Measurements from ENCODE around the gene VSTM2L. TPM values are rescaled to one million over a fixed set of nuclear protein-coding genes. Genes with fewer than 3 reads are reported as not detected.

Gene VSTM2L
- total and polyA plus RNA-seq, 9 of the 15 experiments (the other 6 are each of a cell fraction or from before 2014, with no cell fraction given): not detected

DNA sequence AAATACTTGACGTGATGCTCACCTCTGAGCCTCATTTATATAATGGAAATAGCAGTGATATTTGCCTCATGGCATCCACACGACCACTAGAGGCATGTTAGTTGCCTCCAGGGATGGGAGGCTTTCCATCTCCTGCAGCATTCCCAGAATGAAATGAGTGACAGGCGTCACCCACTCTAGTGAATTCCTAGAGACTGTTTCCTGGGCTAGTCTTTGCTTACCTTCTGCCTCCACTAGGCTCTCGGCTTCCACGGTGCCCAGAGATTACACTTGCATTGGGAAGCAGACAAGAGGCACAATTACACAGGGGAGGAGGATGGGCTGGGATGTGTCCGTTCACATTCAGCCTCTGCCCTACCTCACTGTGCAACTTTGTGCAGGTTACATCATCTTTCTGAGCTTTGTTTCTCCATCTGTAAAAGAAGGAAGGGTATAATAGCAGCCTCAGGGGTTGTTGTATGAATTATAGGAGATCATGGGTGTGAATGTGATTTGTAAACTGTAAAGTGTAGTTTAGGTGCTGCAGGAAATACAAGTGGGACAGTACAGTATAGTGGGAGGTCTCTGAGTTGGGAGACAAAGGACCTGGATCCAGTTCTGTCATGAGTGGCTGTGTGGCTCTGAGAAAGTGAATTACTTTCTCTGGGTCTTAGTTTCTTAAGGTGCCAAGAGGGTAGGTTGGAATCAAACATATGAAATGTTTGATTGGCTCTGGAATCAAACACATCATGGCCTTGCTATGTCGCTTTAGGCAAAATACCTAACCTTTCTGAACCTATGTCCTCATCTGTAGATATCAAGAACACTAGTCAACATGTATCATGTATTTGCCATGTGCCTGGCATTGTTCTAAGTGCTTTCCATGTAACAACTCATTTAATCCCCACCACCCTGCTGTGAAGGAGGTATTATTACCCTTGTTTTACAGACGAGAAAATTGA, 3.6 kb upstream of the VSTM2L start:
- CTCF ChIA-PET (ENCODE audit: low intra/inter-chr PET ratio): no interaction called here

More for the DNA sequence above, 3.6 kb upstream of the VSTM2L start:
- in situ Hi-C loops (cut with MboI) (loop anchor here (10.0 kb wide), 2 partner anchors 315 to 335 kb away; no protein-coding TSS in a partner anchor), intact Hi-C loops (cut with micrococcal nuclease) (loop anchor here (5.0 to 10.0 kb wide), 3 partner anchors 245 to 332 kb away; no protein-coding TSS in a partner anchor)
- Histone ChIP-seq H3K9me1 (ENCODE audit: control insufficient read depth, insufficient read depth, low read length) (peaks cover 3% of the 10 kb centered on the region), H3K9me3 (replicated peaks; ENCODE audit: control insufficient read depth, insufficient read depth, low read depth, low read length) (no peaks in the 10 kb centered on the region), H3K79me2 (ENCODE audit: control insufficient read depth, insufficient read depth, low read length) (no peaks in the 10 kb centered on the region), H3K4me2 (ENCODE audit: insufficient read depth, low read length) (no peak overlapping the region), H3K36me3 (ENCODE audit: control insufficient read depth, insufficient read depth, low read length) (no peaks in the 10 kb centered on the region; the same call in 2 of the 3 replicates), H2AFZ (ENCODE audit: low read depth, low read length) (no peak overlapping the region), H3K27ac (ENCODE audit: extremely low read depth, low read depth, low read length) (no peak overlapping the region), H3K27me3 (ENCODE audit: control insufficient read depth in 2 of 2, insufficient read depth in 2 of 2, low read length in 2 of 2) (peaks cover 4 to 34% of the 10 kb centered on the region in 2 experiments; a peak in 4 of 5 replicates), H3K9ac (ENCODE audit: insufficient read depth in 1 of 2, low read depth in 2 of 2, low read length in 2 of 2) (no peak overlapping the region), H3K4me3 (no peak overlapping the region), H4K20me1 (replicated peaks; ENCODE audit: control insufficient read depth, insufficient read depth, low read length) (peaks cover 14% of the 10 kb centered on the region), H3K4me1 (replicated peaks in 1 of 2; ENCODE audit: control insufficient read depth in 2 of 2, insufficient read depth in 2 of 2, low read length in 2 of 2) (peaks cover 0 to 17% of the 10 kb centered on the region in 2 experiments; a peak in 2 of 5 replicates)
- WGBS (ENCODE audit: insufficient coverage, low coverage, missing lambda C conversion rate): 0% methylated on average over 8 of the region's 8 CpGs
- FAIRE-seq (no peak), ATAC-seq (no peak), DNase-seq (ENCODE audit: extremely low read depth in 1 of 4, low spot score in 3 of 4) (no peak)
- TF ChIP-seq, protein P1, sequence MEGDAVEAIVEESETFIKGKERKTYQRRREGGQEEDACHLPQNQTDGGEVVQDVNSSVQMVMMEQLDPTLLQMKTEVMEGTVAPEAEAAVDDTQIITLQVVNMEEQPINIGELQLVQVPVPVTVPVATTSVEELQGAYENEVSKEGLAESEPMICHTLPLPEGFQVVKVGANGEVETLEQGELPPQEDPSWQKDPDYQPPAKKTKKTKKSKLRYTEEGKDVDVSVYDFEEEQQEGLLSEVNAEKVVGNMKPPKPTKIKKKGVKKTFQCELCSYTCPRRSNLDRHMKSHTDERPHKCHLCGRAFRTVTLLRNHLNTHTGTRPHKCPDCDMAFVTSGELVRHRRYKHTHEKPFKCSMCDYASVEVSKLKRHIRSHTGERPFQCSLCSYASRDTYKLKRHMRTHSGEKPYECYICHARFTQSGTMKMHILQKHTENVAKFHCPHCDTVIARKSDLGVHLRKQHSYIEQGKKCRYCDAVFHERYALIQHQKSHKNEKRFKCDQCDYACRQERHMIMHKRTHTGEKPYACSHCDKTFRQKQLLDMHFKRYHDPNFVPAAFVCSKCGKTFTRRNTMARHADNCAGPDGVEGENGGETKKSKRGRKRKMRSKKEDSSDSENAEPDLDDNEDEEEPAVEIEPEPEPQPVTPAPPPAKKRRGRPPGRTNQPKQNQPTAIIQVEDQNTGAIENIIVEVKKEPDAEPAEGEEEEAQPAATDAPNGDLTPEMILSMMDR (IDR thresholded peaks at IDR 0.05 in 2 of 3, conservative IDR thresholded peaks at IDR 0.05 in 1 of 3; ENCODE audit: insufficient read depth in 2 of 3, low read depth in 1 of 3, low read length in 3 of 3): 0 out of 6 replicates have a peak, but pooled peaks of 1 of the 3 experiments have one; percentile 6
- no peak for TF ChIP-seq ZNF253 (CRISPR knock-in tag; conservative IDR thresholded peaks at IDR 0.05)
- no TSS peak for BruUV-seq (replicated peaks)
- POLR2A ChIA-PET: interaction anchor here (0.6 to 1.5 kb wide), 2 partner anchors 10 to 312 kb away, joined by 4 to 5 read pairs; no protein-coding TSS in a partner anchor

Measured in K562 (cell line).